HEK293 (cell line): ENCODE measurements around the gene ADGRD2.

Experiments used
- CTCF ChIA-PET: fragments of 350-600 bp; formaldehyde crosslinking; extraction: SDS; loops from one replicate; lab custom pipeline; 2021; ENCODE audit warnings: antibody characterized with exemption; lab: Yijun Ruan, JAX
- POLR2A ChIA-PET: fragments of 300-600 bp; formaldehyde crosslinking; extraction: SDS; loops from one replicate; lab custom pipeline; 2020; ENCODE audit warnings: antibody characterized with exemption, inconsistent platforms; lab: Yijun Ruan, JAX
- H3K27ac ChIP-seq: fragments of 200-500 bp; sonication (Bioruptor generic); 2 replicates; pipeline ENCODE4 v1.5.1; 2014; ENCODE audit warnings: low read depth, low read length, control low read depth, inconsistent platforms; ENCODE audit errors: extremely low read depth
- H3K36me3 ChIP-seq, 2 experiments: fragments of 200-500 bp in 1 of 2; sonication (Bioruptor generic) in 1 of 2; 1 replicate in 1 of 2; 2 replicates in 1 of 2; pipeline ENCODE4 v1.5.1; 2014 to 2017; ENCODE audit warnings: inconsistent platforms in 2 of 2, low read length in 2 of 2; ENCODE audit not compliant: control insufficient read depth in 2 of 2, insufficient read depth in 1 of 2
- H3K4me1 ChIP-seq: fragments of 200-500 bp; sonication (Bioruptor generic); 2 replicates; pipeline ENCODE4 v1.5.1; 2014; ENCODE audit warnings: mild to moderate bottlenecking, low read length, inconsistent platforms; ENCODE audit not compliant: control insufficient read depth, insufficient read depth
- H3K4me3 ChIP-seq: 2 replicates; pipeline ENCODE4 v1.5.1; 2011; ENCODE audit warnings: low read depth, mild to moderate bottlenecking, control low read depth, low read length, moderate library complexity
- H3K9me3 ChIP-seq: fragments of 200-500 bp; sonication (Bioruptor generic); 2 replicates; pipeline ENCODE4 v1.5.1; 2014; ENCODE audit warnings: low read depth, low read length, inconsistent platforms; ENCODE audit not compliant: control insufficient read depth, insufficient read depth
- BCL11B ChIP-seq: fragments of 450-650 bp; formaldehyde crosslinking; IDR thresholded peaks from 2 replicates; pipeline ENCODE4 v1.5.1; 2016; ENCODE audit warnings: low read depth, missing biosample characterization, missing genetic modification characterization
- KLF16 ChIP-seq: fragments of 450-650 bp; formaldehyde crosslinking; IDR thresholded peaks from 2 replicates; pipeline ENCODE4 v1.5.1; 2017; ENCODE audit warnings: missing biosample characterization, missing genetic modification characterization
- PRDM2 ChIP-seq: fragments of 450-650 bp; formaldehyde crosslinking; IDR thresholded peaks from 2 replicates; pipeline ENCODE4 v1.5.1; 2016; ENCODE audit warnings: missing biosample characterization, missing genetic modification characterization, borderline replicate concordance
- REPIN1 ChIP-seq: fragments of 450-650 bp; formaldehyde crosslinking; IDR thresholded peaks from 2 replicates; pipeline ENCODE4 v1.5.1; 2017; ENCODE audit warnings: missing biosample characterization, missing genetic modification characterization, low read depth
- ZBTB17 ChIP-seq: fragments of 450-650 bp; formaldehyde crosslinking; IDR thresholded peaks from 2 replicates; pipeline ENCODE4 v1.5.1; 2016; ENCODE audit warnings: missing biosample characterization, missing genetic modification characterization
- ZBTB7A ChIP-seq: fragments of 450-650 bp; formaldehyde crosslinking; IDR thresholded peaks from 2 replicates; pipeline ENCODE4 v1.5.1; 2016; ENCODE audit warnings: low read depth, missing biosample characterization, missing genetic modification characterization
- ZEB2 ChIP-seq: fragments of 450-650 bp; formaldehyde crosslinking; IDR thresholded peaks from 2 replicates; pipeline ENCODE4 v1.5.1; 2016; ENCODE audit warnings: missing biosample characterization, missing genetic modification characterization
- ZNF133 ChIP-seq: fragments of 450-650 bp; formaldehyde crosslinking; IDR thresholded peaks from 2 replicates; pipeline ENCODE4 v1.5.1; 2016; ENCODE audit warnings: missing biosample characterization, missing genetic modification characterization
- ZNF138 ChIP-seq: fragments of 450-650 bp; formaldehyde crosslinking; IDR thresholded peaks from 2 replicates; pipeline ENCODE4 v1.5.1; 2016; ENCODE audit warnings: missing biosample characterization, missing genetic modification characterization, borderline replicate concordance
- ZNF155 ChIP-seq: fragments of 450-650 bp; formaldehyde crosslinking; IDR thresholded peaks from 2 replicates; pipeline ENCODE4 v1.5.1; 2016; ENCODE audit warnings: missing biosample characterization, missing genetic modification characterization
- ZNF157 ChIP-seq: fragments of 450-650 bp; formaldehyde crosslinking; IDR thresholded peaks from 2 replicates; pipeline ENCODE4 v1.5.1; 2016; ENCODE audit warnings: missing biosample characterization, missing genetic modification characterization
- ZNF202 ChIP-seq: fragments of 450-650 bp; formaldehyde crosslinking; IDR thresholded peaks from 2 replicates; pipeline ENCODE4 v1.5.1; 2016; ENCODE audit warnings: missing biosample characterization, missing genetic modification characterization, borderline replicate concordance
- ZNF223 ChIP-seq: fragments of 450-650 bp; formaldehyde crosslinking; IDR thresholded peaks from 2 replicates; pipeline ENCODE4 v1.5.1; 2016; ENCODE audit warnings: missing biosample characterization, missing genetic modification characterization
- ZNF23 ChIP-seq: fragments of 450-650 bp; formaldehyde crosslinking; IDR thresholded peaks from 2 replicates; pipeline ENCODE4 v1.5.1; 2016; ENCODE audit warnings: missing biosample characterization, missing genetic modification characterization, borderline replicate concordance
- ZNF292 ChIP-seq: fragments of 450-650 bp; formaldehyde crosslinking; IDR thresholded peaks from 2 replicates; pipeline ENCODE4 v1.5.1; 2016; ENCODE audit warnings: low read depth, missing biosample characterization, missing genetic modification characterization, borderline replicate concordance
- ZNF544 ChIP-seq: fragments of 450-650 bp; formaldehyde crosslinking; IDR thresholded peaks from 2 replicates; pipeline ENCODE4 v1.5.0; 2017; ENCODE audit warnings: missing biosample characterization, missing genetic modification characterization
- ZNF571 ChIP-seq: fragments of 450-650 bp; formaldehyde crosslinking; IDR thresholded peaks from 2 replicates; pipeline ENCODE4 v1.5.0; 2017; ENCODE audit warnings: missing biosample characterization, missing genetic modification characterization
- ZNF600 ChIP-seq: fragments of 450-650 bp; formaldehyde crosslinking; IDR thresholded peaks from 2 replicates; pipeline ENCODE4 v1.5.1; 2016; ENCODE audit warnings: missing biosample characterization, missing genetic modification characterization
- ZNF621 ChIP-seq: fragments of 450-650 bp; formaldehyde crosslinking; IDR thresholded peaks from 2 replicates; pipeline ENCODE4 v1.5.1; 2017; ENCODE audit warnings: missing biosample characterization, missing genetic modification characterization
- ZNF658 ChIP-seq: fragments of 450-650 bp; formaldehyde crosslinking; IDR thresholded peaks from 2 replicates; pipeline ENCODE4; 2016; ENCODE audit warnings: missing biosample characterization, missing genetic modification characterization
- ZNF664 ChIP-seq: fragments of 450-650 bp; formaldehyde crosslinking; IDR thresholded peaks from 2 replicates; pipeline ENCODE4 v1.5.1; 2016; ENCODE audit warnings: missing biosample characterization, missing genetic modification characterization
- TF ChIP-seq, protein P1 (sequence below): fragments of 450-650 bp; formaldehyde crosslinking; IDR thresholded peaks from 2 replicates; pipeline ENCODE4 v1.5.1; 2016; ENCODE audit warnings: missing biosample characterization, missing genetic modification characterization
- TF ChIP-seq, protein P2 (sequence below): fragments of 450-650 bp; formaldehyde crosslinking; IDR thresholded peaks from 2 replicates; pipeline ENCODE4 v1.5.1; 2016; ENCODE audit warnings: missing biosample characterization, missing genetic modification characterization

The ADGRD2 gene

DNA sequence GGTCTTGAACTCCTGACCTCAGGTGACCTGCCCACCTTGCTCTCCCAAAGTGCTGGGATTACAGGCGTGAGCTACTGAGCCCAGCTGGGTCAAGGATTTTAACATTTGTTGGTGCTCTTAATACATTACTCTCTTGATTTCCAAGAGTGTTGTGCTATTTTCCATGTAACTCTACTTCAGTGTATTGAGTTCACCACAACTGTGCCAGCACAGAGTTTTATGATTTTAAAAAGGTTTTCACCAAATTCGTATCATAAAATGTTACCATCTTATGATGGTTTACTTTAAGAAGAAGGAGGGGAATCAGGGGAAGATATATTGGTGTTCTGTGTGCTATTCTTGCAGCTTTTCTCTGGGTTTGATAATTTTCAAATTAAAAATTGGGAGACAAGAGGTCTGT lies 6.6 kb upstream of the ADGRD2 start:
- no peak overlapping the region for H3K4me3 ChIP-seq
- H3K9me3 ChIP-seq, result no peaks in the 10 kb centered on the region
- TF ChIP-seq ZNF544, result no peak
- no peak for TF ChIP-seq ZNF138
- TF ChIP-seq, protein P1, sequence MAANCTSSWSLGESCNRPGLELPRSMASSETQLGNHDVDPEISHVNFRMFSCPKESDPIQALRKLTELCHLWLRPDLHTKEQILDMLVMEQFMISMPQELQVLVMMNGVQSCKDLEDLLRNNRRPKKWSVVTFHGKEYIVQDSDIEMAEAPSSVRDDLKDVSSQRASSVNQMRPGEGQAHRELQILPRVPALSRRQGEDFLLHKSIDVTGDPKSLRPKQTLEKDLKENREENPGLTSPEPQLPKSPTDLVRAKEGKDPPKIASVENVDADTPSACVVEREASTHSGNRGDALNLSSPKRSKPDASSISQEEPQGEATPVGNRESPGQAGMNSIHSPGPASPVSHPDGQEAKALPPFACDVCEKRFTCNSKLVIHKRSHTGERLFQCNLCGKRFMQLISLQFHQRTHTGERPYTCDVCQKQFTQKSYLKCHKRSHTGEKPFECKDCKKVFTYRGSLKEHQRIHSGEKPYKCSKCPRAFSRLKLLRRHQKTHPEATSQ (tag by site-specific recombination), result no peak
- no peak for TF ChIP-seq ZBTB7A (tag by site-specific recombination)
- TF ChIP-seq ZNF658 (tag by site-specific recombination), result no peak
- TF ChIP-seq, protein P2, sequence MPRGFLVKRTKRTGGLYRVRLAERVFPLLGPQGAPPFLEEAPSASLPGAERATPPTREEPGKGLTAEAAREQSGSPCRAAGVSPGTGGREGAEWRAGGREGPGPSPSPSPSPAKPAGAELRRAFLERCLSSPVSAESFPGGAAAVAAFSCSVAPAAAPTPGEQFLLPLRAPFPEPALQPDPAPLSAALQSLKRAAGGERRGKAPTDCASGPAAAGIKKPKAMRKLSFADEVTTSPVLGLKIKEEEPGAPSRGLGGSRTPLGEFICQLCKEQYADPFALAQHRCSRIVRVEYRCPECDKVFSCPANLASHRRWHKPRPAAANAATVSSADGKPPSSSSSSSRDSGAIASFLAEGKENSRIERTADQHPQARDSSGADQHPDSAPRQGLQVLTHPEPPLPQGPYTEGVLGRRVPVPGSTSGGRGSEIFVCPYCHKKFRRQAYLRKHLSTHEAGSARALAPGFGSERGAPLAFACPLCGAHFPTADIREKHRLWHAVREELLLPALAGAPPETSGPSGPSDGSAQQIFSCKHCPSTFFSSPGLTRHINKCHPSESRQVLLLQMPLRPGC, result no peak
- no peak for TF ChIP-seq BCL11B
- no peak for TF ChIP-seq ZNF600 (tag by site-specific recombination)
- TF ChIP-seq ZNF621 (tag by site-specific recombination), result no peak
- TF ChIP-seq ZNF155 (tag by site-specific recombination), result no peak
- no peak for TF ChIP-seq ZBTB17 (tag by site-specific recombination)
- no peak for TF ChIP-seq ZNF157
- TF ChIP-seq ZNF202 (tag by site-specific recombination), result no peak
- no peak for TF ChIP-seq ZEB2 (tag by site-specific recombination)
- no peak for TF ChIP-seq ZNF664 (tag by site-specific recombination)
- TF ChIP-seq ZNF223 (tag by site-specific recombination), result no peak
- H3K36me3 ChIP-seq, result no peaks in the 10 kb centered on the region
- no peaks in the 10 kb centered on the region for H3K4me1 ChIP-seq
- CTCF ChIA-PET, result interaction anchor here (1.6 kb wide), 1 partner anchor 22 kb away, joined by 5 read pairs; no protein-coding TSS in a partner anchor
- H3K27ac ChIP-seq, result no peak overlapping the region
- POLR2A ChIA-PET, result no interaction called here

GRCh38 chr9:124444166-124444565 lies 6.1 kb upstream of the ADGRD2 start:
- CTCF ChIA-PET, result interaction anchor here (1.6 kb wide), 1 partner anchor 22 kb away, joined by 5 read pairs; no protein-coding TSS in a partner anchor
- no peaks in the 10 kb centered on the region for H3K9me3 ChIP-seq
- no peak overlapping the region for H3K4me3 ChIP-seq
- TF ChIP-seq ZNF133 (tag by site-specific recombination), result no peak
- no peak overlapping the region for H3K27ac ChIP-seq
- H3K36me3 ChIP-seq, result no peaks in the 10 kb centered on the region
- no peaks in the 10 kb centered on the region for H3K4me1 ChIP-seq
- POLR2A ChIA-PET, result no interaction called here

DNA sequence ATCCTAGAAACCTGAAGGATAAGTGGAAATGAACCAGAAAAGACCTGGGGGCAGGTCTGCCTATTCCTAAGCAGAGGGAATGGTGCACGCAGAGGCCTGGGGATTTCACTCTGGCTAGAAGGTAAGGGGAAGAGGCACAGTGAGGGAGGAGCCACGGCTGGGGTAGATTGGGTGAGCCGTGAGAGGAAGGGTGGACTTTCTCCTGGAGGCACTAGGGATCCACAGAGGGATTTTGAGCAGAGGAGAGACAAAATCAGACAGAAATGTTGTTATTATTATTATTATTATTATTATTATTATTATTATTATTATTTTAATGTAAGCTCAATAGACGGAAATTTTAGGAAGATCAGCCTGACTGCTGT lies 3.0 kb upstream of the ADGRD2 start:
- Histone ChIP-seq H3K36me3 (no peaks in the 10 kb centered on the region), H3K9me3 (no peaks in the 10 kb centered on the region), H3K27ac (no peak overlapping the region)
- CTCF ChIA-PET, result interaction anchor here (0.6 to 1.2 kb wide), 8 partner anchors 10 to 484 kb away, joined by 3 to 6 read pairs (median 3); no protein-coding TSS in a partner anchor
- TF ChIP-seq PRDM2 (tag by site-specific recombination) (no peak), KLF16 (no peak), ZNF23 (tag by site-specific recombination) (no peak), REPIN1 (tag by site-specific recombination) (peak; percentile 63; the same call in 1 of the 2 replicates), ZNF571 (tag by site-specific recombination) (no peak), ZNF292 (tag by site-specific recombination) (no peak), ZNF544 (no peak)
- TF ChIP-seq, all 188 proteins: peak for 1
- Histone ChIP-seq H3K4me1 (no peaks in the 10 kb centered on the region; the same call in 1 of the 2 replicates), H3K4me3 (no peak overlapping the region)
- POLR2A ChIA-PET, result no interaction called here
